K562 (cell line): Measurements from ENCODE around the gene STK11. TPM values are rescaled to one million over a fixed set of nuclear protein-coding genes. Genes with fewer than 3 reads are reported as not detected.
A peak's percentile ranks its signal among the peaks of the same experiment; 100 is the strongest.

Experiments
- ELF2 ChIP-seq: fragments of 250-450 bp; sonication (Bioruptor Pico); IDR thresholded peaks from 2 replicates; pipeline ENCODE4 v1.5.0; 2021; ENCODE audit warnings: mild to moderate bottlenecking
- ETV6 ChIP-seq, 3 experiments: fragments of 150-350 bp in 1 of 3; sonication (generic) in 1 of 3; formaldehyde crosslinking in 1 of 3; IDR thresholded peaks; 2 replicates each; pipeline versions ENCODE4 v1.6.1 to v1.8.0; 2014 to 2022; ENCODE audit warnings: borderline replicate concordance in 2 of 3, low read depth in 2 of 3, antibody characterized with exemption in 1 of 3, low read length in 1 of 3, mild to moderate bottlenecking in 1 of 3, missing genetic modification reagents in 1 of 3
- HNRNPLL ChIP-seq: fragments of 200-400 bp; formaldehyde crosslinking; IDR thresholded peaks from 2 replicates; pipeline ENCODE4 v1.6.1; 2017; ENCODE audit warnings: low read length, low read depth, mild to moderate bottlenecking; ENCODE audit not compliant: poor library complexity, severe bottlenecking
- HNRNPUL1 ChIP-seq: fragments of 200-400 bp; formaldehyde crosslinking; IDR thresholded peaks from 2 replicates; pipeline ENCODE4 v1.6.1; 2017; ENCODE audit warnings: low read length
- JUNB ChIP-seq: fragments of 450-650 bp; formaldehyde crosslinking; conservative IDR thresholded peaks from 2 replicates; pipeline ENCODE4 v1.4.0; 2020; ENCODE audit warnings: mild to moderate bottlenecking
- NELFE ChIP-seq: IDR thresholded peaks from 2 replicates; pipeline ENCODE4 v1.6.1; 2011; ENCODE audit warnings: mild to moderate bottlenecking; ENCODE audit not compliant: insufficient read depth, insufficient read length
- NFE2L1 ChIP-seq: fragments of 450-650 bp; IDR thresholded peaks from 2 replicates; pipeline ENCODE4 v1.6.1; 2016; ENCODE audit warnings: missing genetic modification characterization, low read depth, mild to moderate bottlenecking, missing compliant biosample characterization, moderate library complexity, borderline replicate concordance
- NFYB ChIP-seq: IDR thresholded peaks from 2 replicates; pipeline ENCODE4 v1.6.1; 2011; ENCODE audit warnings: mild to moderate bottlenecking, moderate library complexity; ENCODE audit not compliant: insufficient read length; ENCODE audit errors: extremely low read depth
- POLR2B ChIP-seq: fragments of 450-650 bp; IDR thresholded peaks from 2 replicates; pipeline ENCODE4 v1.6.1; 2018; ENCODE audit warnings: low read depth; ENCODE audit not compliant: partially characterized antibody
- RAD51 ChIP-seq: fragments of 450-650 bp; IDR thresholded peaks from 2 replicates; pipeline ENCODE4 v1.7.1; 2016; ENCODE audit warnings: low read depth, mild to moderate bottlenecking, borderline replicate concordance
- SAFB ChIP-seq: fragments of 200-400 bp; formaldehyde crosslinking; IDR thresholded peaks from 2 replicates; pipeline ENCODE4 v1.6.1; 2017; ENCODE audit warnings: low read depth, low read length, borderline replicate concordance
- SETDB1 ChIP-seq: IDR thresholded peaks from one replicate; pipeline ENCODE4 v1.6.1; 2012; ENCODE audit warnings: low read length, control low read depth, inconsistent platforms
- SIN3B ChIP-seq: fragments of 450-650 bp; IDR thresholded peaks from 2 replicates; pipeline ENCODE4 v1.6.1; 2017; ENCODE audit warnings: low read depth, mild to moderate bottlenecking, moderate library complexity
- STAG1 ChIP-seq: sonication (generic); formaldehyde crosslinking; IDR thresholded peaks from 2 replicates; pipeline ENCODE4 v1.5.0; 2020; ENCODE audit warnings: missing genetic modification reagents, borderline replicate concordance
- TCF3 ChIP-seq: sonication (generic); formaldehyde crosslinking; IDR thresholded peaks from 2 replicates; pipeline ENCODE4 v1.4.0; 2020; ENCODE audit warnings: mild to moderate bottlenecking, missing genetic modification reagents
- TCF7L2 ChIP-seq: fragments of 150-350 bp; IDR thresholded peaks from 2 replicates; pipeline ENCODE4 v1.6.1; 2016; ENCODE audit warnings: low read depth, mild to moderate bottlenecking, low read length, moderate library complexity
- XRCC5 ChIP-seq: fragments of 200-400 bp; formaldehyde crosslinking; IDR thresholded peaks from 2 replicates; pipeline ENCODE4 v1.6.1; 2017; ENCODE audit warnings: low read depth, mild to moderate bottlenecking, low read length
- ZBTB7A ChIP-seq: IDR thresholded peaks from 2 replicates; pipeline ENCODE4 v1.6.1; 2011; ENCODE audit warnings: low read depth, mild to moderate bottlenecking, low read length, moderate library complexity, borderline replicate concordance; ENCODE audit not compliant: control insufficient read depth
- ZC3H8 ChIP-seq: fragments of 450-650 bp; IDR thresholded peaks from 2 replicates; pipeline ENCODE4 v1.6.1; 2017
- ZNF124 ChIP-seq: sonication (generic); formaldehyde crosslinking; IDR thresholded peaks from 2 replicates; pipeline ENCODE4 v1.8.1; 2022; ENCODE audit warnings: missing genetic modification reagents
- ZNF224 ChIP-seq: sonication (generic); formaldehyde crosslinking; IDR thresholded peaks from 2 replicates; pipeline ENCODE4 v1.8.0; 2022; ENCODE audit warnings: mild to moderate bottlenecking, missing genetic modification reagents
- ZNF347 ChIP-seq: fragments of 450-650 bp; formaldehyde crosslinking; IDR thresholded peaks from 2 replicates; pipeline ENCODE4 v1.4.0; 2020; ENCODE audit warnings: low read depth, mild to moderate bottlenecking, moderate library complexity
- ZNF384 ChIP-seq: IDR thresholded peaks from 2 replicates; pipeline ENCODE4 v1.6.1; 2012; ENCODE audit warnings: low read depth, low read length, improper control_type of control experiment
- ZNF699 ChIP-seq: fragments of 250-450 bp; sonication (Bioruptor Pico); IDR thresholded peaks from 2 replicates; pipeline ENCODE4 v1.8.0; 2021; ENCODE audit warnings: mild to moderate bottlenecking, moderate library complexity; ENCODE audit not compliant: insufficient replicate concordance
- polyA plus RNA-seq, 8 experiments: library from polyadenylated mRNA; depleted of rRNA in 4 of 8; stranded (reverse) in 5 of 8; unstranded in 3 of 8; fragments of >200 nt; fragmentation: Nextera tagmentation in 2 of 8; fragmentation: Illumina TruSeq in 1 of 8; extraction: Ambion mirVana in 2 of 8; extraction: Trizol in 1 of 8; gene quantifications; 2 replicates each; pipeline versions ENCODE4 v1.2.1 to v1.2.3, GENCODE V29; 2011 to 2014; ENCODE audit warnings: inconsistent platforms in 1 of 8, missing spikeins in 1 of 8
- total RNA-seq, 7 experiments: library from RNA; depleted of rRNA in 6 of 7; stranded (reverse); fragments of >200 nt in 6 of 7; fragmentation: Illumina TruSeq in 2 of 7; extraction: Trizol in 2 of 7; gene quantifications; 2 replicates each; pipeline versions ENCODE4 v1.2.1 to v1.2.3, GENCODE V29; 2011 to 2021; ENCODE audit warnings: low replicate concordance in 1 of 7
- TF ChIP-seq, protein P1 (sequence below): fragments of 450-650 bp; formaldehyde crosslinking; IDR thresholded peaks from 2 replicates; pipeline ENCODE4 v1.4.0; 2022; ENCODE audit warnings: missing genetic modification characterization

Gene STK11
- total and polyA plus RNA-seq, 9 of the 15 experiments (the other 6 are each of a cell fraction or from before 2014, with no cell fraction given), result 0.15 to 96.5 (median 31.7) TPM

DNA sequence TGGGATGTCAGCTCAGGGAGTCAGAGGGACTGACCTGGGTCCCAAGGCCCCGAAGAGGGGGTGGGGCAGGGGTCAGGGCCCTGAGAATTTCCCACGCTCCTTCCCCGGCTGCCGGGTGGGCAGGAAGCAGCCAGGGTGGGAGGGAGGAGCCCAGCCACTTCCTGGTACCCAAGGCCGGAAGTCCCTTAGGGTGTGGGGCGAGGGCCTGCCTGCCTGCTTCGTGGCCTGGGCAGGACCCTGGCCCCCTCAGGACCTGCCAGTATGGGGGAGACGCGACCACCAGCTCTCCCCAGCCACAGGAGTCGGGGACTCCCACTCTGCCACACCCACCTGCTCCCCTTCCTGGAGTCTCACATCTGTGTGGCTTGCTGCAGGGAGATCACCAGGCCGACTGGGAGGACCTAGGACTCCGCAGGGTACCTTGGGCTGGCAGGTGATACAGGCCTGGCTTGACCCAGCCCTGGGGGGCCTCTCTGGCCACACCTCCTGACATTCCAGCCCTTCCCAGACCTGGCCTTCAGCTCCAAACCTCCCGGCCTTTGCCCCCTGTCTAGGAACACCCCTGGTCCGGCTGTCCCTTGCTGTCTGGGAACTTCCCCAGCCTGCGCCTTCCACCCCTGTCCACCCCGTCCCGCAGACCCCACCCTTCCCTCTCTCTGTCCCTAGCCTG lies 53.8 kb downstream of the STK11 start (continued):
- no peak for TF ChIP-seq ZNF224
- TF ChIP-seq ZNF124, result no peak
- no peak for TF ChIP-seq TCF7L2
- TF ChIP-seq NFE2L1 (tag), result no peak
- TF ChIP-seq SAFB, result no peak
- TF ChIP-seq NELFE, result no peak
- no peak for TF ChIP-seq NFYB
- TF ChIP-seq TCF3 (CRISPR knock-in tag), result no peak
- no peak; the same call in none of the 2 replicates for TF ChIP-seq ELF2
- TF ChIP-seq HNRNPLL, result no peak
- no peak for TF ChIP-seq HNRNPUL1
- TF ChIP-seq POLR2B, result peak; percentile 90
- peak; percentile 91 for TF ChIP-seq ZBTB7A
- TF ChIP-seq SETDB1, result no peak
- no peak for TF ChIP-seq XRCC5
- TF ChIP-seq SIN3B, result no peak
- TF ChIP-seq JUNB (CRISPR knock-in tag), result no peak
- no peak for TF ChIP-seq RAD51
- TF ChIP-seq STAG1 (CRISPR knock-in tag), result no peak
- TF ChIP-seq, protein P1, sequence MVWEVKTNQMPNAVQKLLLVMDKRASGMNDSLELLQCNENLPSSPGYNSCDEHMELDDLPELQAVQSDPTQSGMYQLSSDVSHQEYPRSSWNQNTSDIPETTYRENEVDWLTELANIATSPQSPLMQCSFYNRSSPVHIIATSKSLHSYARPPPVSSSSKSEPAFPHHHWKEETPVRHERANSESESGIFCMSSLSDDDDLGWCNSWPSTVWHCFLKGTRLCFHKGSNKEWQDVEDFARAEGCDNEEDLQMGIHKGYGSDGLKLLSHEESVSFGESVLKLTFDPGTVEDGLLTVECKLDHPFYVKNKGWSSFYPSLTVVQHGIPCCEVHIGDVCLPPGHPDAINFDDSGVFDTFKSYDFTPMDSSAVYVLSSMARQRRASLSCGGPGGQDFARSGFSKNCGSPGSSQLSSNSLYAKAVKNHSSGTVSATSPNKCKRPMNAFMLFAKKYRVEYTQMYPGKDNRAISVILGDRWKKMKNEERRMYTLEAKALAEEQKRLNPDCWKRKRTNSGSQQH (CRISPR knock-in tag), result peak; percentile 91; the same call in 1 of the 2 replicates
- no peak for TF ChIP-seq ZNF699 (CRISPR knock-in tag)
- peak; percentile 57 to 73; a peak in 2 of 4 replicates for TF ChIP-seq ETV6 (IDR thresholded peaks at IDR 0.05; ENCODE audit: borderline replicate concordance in 1 of 2, low read depth in 2 of 2, low read length in 1 of 2)
- no peak for TF ChIP-seq ETV6 (CRISPR knock-in tag; IDR thresholded peaks at IDR 0.05; ENCODE audit: borderline replicate concordance)
- no peak for TF ChIP-seq ZC3H8
- TF ChIP-seq ZNF384, result no peak
- no peak for TF ChIP-seq ZNF347 (CRISPR knock-in tag)
